Tibial artery (tissue), 4 donors: ENCODE results near the gene THADA.

Source experiments
- DNase-seq, 2 donors: peaks; one replicate each; pipeline ENCODE4 v3.0.0-alpha.2; 2019
- H3K27ac ChIP-seq, 2 donors: fragments of 200-600 bp; sonication (generic) in 1 of 2; 1 replicate in 1 of 2; 2 replicates in 1 of 2; pipeline ENCODE4 v1.5.1; 2018 to 2019; ENCODE audit warnings: mild to moderate bottlenecking in 1 of 2
- H3K27me3 ChIP-seq, 2 donors: fragments of 200-600 bp; sonication (generic) in 1 of 2; one replicate each; pipeline versions ENCODE4 v1.5.1 to v1.6.0; 2016 to 2019
- H3K36me3 ChIP-seq, 3 donors: fragments of 200-600 bp; sonication (generic) in 2 of 3; one replicate each; pipeline ENCODE4 v1.5.1; 2016 to 2019; ENCODE audit warnings: mild to moderate bottlenecking in 2 of 3
- H3K4me1 ChIP-seq, 4 donors: fragments of 200-600 bp; sonication (generic) in 2 of 4; 1 replicate in 3 of 4; 2 replicates in 1 of 4; pipeline ENCODE4 v1.5.1; 2016 to 2019
- H3K4me3 ChIP-seq, 2 donors: fragments of 200-600 bp; sonication (generic) in 1 of 2; 1 replicate in 1 of 2; 2 replicates in 1 of 2; pipeline ENCODE4 v1.5.1; 2018 to 2019; ENCODE audit warnings: mild to moderate bottlenecking in 2 of 2
- H3K9me3 ChIP-seq, 3 donors: fragments of 200-600 bp; sonication (generic) in 1 of 3; one replicate each; pipeline ENCODE4 v1.5.1; 2016 to 2019
- CTCF ChIP-seq, 2 experiments: fragments of 200-600 bp in 1 of 2; fragments of 450-650 bp in 1 of 2; IDR thresholded peaks; one replicate each; pipeline ENCODE4 v1.5.1; 2017 to 2019; ENCODE audit warnings: antibody characterized with exemption in 2 of 2, mild to moderate bottlenecking in 1 of 2, moderate library complexity in 1 of 2
- intact Hi-C: fragments of 100-400 bp; cut with DNase I; formaldehyde crosslinking; loops from one replicate; pipeline ENCODE4 v1.15.0; 2023; ENCODE audit warnings: low total_unique reads

THADA gene

GRCh38 chr2:43225788-43226557 lies 369.9 kb downstream of the THADA start:
- DNase-seq: peak; percentile 65 to 88
- intact Hi-C loops: loop anchor here (2.0 to 10.0 kb wide), 5 partner anchors 151 to 311 kb away; no protein-coding TSS in a partner anchor
- Histone ChIP-seq H3K36me3 (peaks cover 29 to 48% (median 43%) of the 10 kb centered on the region in 3 donors), H3K4me3 (peak overlapping the region; percentile 87 to 89), H3K9me3 (no peaks in the 10 kb centered on the region), H3K27me3 (no peaks in the 10 kb centered on the region), H3K27ac (peak overlapping the region; percentile 96 to 99), H3K4me1 (peaks cover 0 to 44% (median 28%) of the 10 kb centered on the region in 4 donors)
- no peak for TF ChIP-seq CTCF (IDR thresholded peaks at IDR 0.05)

- intact Hi-C loops: loop anchor here (5.0 to 10.0 kb wide), 4 partner anchors 150 to 312 kb away; no protein-coding TSS in a partner anchor
- peak overlapping the region; percentile 87 to 89 for H3K4me3 ChIP-seq
- peaks cover 0 to 51% (median 34%) of the 10 kb centered on the region in 4 donors for H3K4me1 ChIP-seq
- H3K27me3 ChIP-seq: no peaks in the 10 kb centered on the region
- TF ChIP-seq CTCF (IDR thresholded peaks at IDR 0.05): peak in 1 of 2 experiments; percentile 9
- H3K36me3 ChIP-seq: peaks cover 29 to 41% (median 37%) of the 10 kb centered on the region in 3 donors
- DNase-seq: peak; percentile 57 to 81
- peak overlapping the region; percentile 96 to 99 for H3K27ac ChIP-seq
- no peaks in the 10 kb centered on the region for H3K9me3 ChIP-seq
These were observed 370.6 kb downstream of the THADA start for GRCh38 chr2:43225093-43225787.

- Histone ChIP-seq H3K9me3 (no peaks in the 10 kb centered on the region), H3K36me3 (peaks cover 29 to 38% (median 37%) of the 10 kb centered on the region in 3 donors), H3K4me3 (peak overlapping the region; percentile 87 to 89), H3K27me3 (no peaks in the 10 kb centered on the region), H3K4me1 (peaks cover 0 to 58% (median 36%) of the 10 kb centered on the region in 4 donors), H3K27ac (peak overlapping the region; percentile 96 to 99)
- intact Hi-C loops: loop anchor here (5.0 to 10.0 kb wide), 4 partner anchors 150 to 313 kb away; no protein-coding TSS in a partner anchor
- TF ChIP-seq CTCF (IDR thresholded peaks at IDR 0.05): no peak
- DNase-seq: no peak
These were observed 371.2 kb downstream of the THADA start for GRCh38 chr2:43224571-43225092.

DNA sequence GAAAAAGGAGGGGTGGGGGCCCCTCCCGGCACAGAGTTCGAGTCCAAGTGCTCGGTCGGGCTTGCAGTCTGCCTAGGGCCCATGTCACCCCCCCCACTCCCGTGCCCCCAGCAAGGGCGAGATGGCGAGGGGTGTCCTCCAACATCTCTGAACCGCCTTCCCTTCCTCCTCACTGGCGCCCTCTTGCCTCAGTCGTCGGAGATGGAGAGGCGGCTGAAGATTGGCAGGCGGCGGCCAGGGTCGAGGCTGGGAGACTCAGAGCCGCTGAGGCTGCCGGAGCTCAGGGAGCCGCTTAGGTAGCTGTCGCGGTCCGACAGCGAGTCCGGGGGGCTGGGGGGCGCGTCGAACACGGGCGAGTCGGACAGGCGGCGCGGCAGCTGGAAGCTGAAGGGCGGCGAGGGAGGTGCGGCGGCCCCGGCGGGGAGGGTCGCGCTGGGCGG lies 371.7 kb downstream of the THADA start:
- H3K4me3 ChIP-seq: peak overlapping the region; percentile 87 to 89
- no peaks in the 10 kb centered on the region for H3K27me3 ChIP-seq
- peak in 1 of 2 experiments; percentile 17 for TF ChIP-seq CTCF (IDR thresholded peaks at IDR 0.05)
- peak overlapping the region; percentile 96 to 99 for H3K27ac ChIP-seq
- DNase-seq: peak; percentile 67 to 84
- intact Hi-C loops: loop anchor here (10.0 kb wide), 1 partner anchor 149 kb away; no protein-coding TSS in a partner anchor
- H3K9me3 ChIP-seq: no peaks in the 10 kb centered on the region
- peaks cover 0 to 59% (median 38%) of the 10 kb centered on the region in 4 donors for H3K4me1 ChIP-seq
- H3K36me3 ChIP-seq: peaks cover 29 to 38% (median 37%) of the 10 kb centered on the region in 3 donors

GRCh38 chr2:43223521-43224001 lies 372.3 kb downstream of the THADA start:
- no peaks in the 10 kb centered on the region for H3K9me3 ChIP-seq
- peak overlapping the region; percentile 87 to 89 for H3K4me3 ChIP-seq
- TF ChIP-seq CTCF (IDR thresholded peaks at IDR 0.05): no peak
- peaks cover 29 to 38% (median 37%) of the 10 kb centered on the region in 3 donors for H3K36me3 ChIP-seq
- H3K27me3 ChIP-seq: no peaks in the 10 kb centered on the region
- intact Hi-C loops: loop anchor here (10.0 kb wide), 1 partner anchor 149 kb away; no protein-coding TSS in a partner anchor
- H3K4me1 ChIP-seq: peaks cover 0 to 59% (median 38%) of the 10 kb centered on the region in 4 donors
- DNase-seq: no peak
- H3K27ac ChIP-seq: peak overlapping the region; percentile 96 to 99
